ENCODE results near the gene UTP14C.

GRCh38 chr13:52047463-52047862, 23.0 kb downstream of the UTP14C start:
- TF ChIP-seq CTCF (IDR thresholded peaks at IDR 0.05; ENCODE audit: poor library complexity) (no peak), EZH2 (IDR thresholded peaks at IDR 0.05; ENCODE audit: borderline replicate concordance) (no peak)
